ENCODE results near the gene OR4D2. TPM values are rescaled to one million over a fixed set of nuclear protein-coding genes. Genes with fewer than 3 reads are reported as not detected.

OR4D2 gene
- total and polyA plus RNA-seq, 3 donors from 2014 or later = not detected

DNA sequence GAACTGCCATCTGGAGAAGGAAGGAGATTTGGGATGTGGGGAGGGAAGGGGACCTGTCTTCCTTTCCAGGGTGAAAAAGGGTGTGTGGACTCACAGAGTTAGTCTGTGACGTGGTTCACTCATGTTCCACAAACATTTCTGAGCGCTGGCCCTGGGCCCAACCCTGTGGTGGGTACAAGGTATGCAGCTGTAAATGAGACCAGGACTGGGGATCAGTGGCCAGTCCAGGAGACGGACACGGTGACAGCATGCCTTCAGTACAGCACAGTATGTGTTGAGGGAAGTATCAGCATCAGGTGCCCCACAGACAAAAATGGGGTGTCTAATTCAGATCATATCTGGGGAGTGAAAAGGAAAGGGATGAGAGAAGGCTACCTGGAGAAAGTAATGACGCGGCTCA lies 20.3 kb downstream of the OR4D2 start:
- H3K27me3 ChIP-seq = no peaks in the 10 kb centered on the region
- intact Hi-C loops (cut with DNase I; ENCODE audit: low total_unique reads) = no loop called here
- no peaks in the 10 kb centered on the region for H3K36me3 ChIP-seq (ENCODE audit: low read depth, missing control alignments)
- H3K9me3 ChIP-seq = no peaks in the 10 kb centered on the region
- no peak for TF ChIP-seq POLR2A (IDR thresholded peaks at IDR 0.05)
- TF ChIP-seq, protein P1, sequence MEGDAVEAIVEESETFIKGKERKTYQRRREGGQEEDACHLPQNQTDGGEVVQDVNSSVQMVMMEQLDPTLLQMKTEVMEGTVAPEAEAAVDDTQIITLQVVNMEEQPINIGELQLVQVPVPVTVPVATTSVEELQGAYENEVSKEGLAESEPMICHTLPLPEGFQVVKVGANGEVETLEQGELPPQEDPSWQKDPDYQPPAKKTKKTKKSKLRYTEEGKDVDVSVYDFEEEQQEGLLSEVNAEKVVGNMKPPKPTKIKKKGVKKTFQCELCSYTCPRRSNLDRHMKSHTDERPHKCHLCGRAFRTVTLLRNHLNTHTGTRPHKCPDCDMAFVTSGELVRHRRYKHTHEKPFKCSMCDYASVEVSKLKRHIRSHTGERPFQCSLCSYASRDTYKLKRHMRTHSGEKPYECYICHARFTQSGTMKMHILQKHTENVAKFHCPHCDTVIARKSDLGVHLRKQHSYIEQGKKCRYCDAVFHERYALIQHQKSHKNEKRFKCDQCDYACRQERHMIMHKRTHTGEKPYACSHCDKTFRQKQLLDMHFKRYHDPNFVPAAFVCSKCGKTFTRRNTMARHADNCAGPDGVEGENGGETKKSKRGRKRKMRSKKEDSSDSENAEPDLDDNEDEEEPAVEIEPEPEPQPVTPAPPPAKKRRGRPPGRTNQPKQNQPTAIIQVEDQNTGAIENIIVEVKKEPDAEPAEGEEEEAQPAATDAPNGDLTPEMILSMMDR (IDR thresholded peaks at IDR 0.05) = no peak
- H3K4me3 ChIP-seq = no peak overlapping the region
- DNase-seq = no peak
- no peak overlapping the region for H3K27ac ChIP-seq
- WGBS, 2 donors = 90 to 96% methylated on average over 6 of the region's 6 CpGs
- H3K4me1 ChIP-seq = no peaks in the 10 kb centered on the region

GRCh38 chr17:58187675-58188074 lies 20.9 kb downstream of the OR4D2 start:
- Histone ChIP-seq H3K27ac (no peak overlapping the region), H3K27me3 (no peaks in the 10 kb centered on the region), H3K4me1 (no peaks in the 10 kb centered on the region), H3K9me3 (no peaks in the 10 kb centered on the region), H3K36me3 (ENCODE audit: low read depth, missing control alignments) (no peaks in the 10 kb centered on the region), H3K4me3 (no peak overlapping the region)
- intact Hi-C loops (cut with DNase I; ENCODE audit: low total_unique reads) = no loop called here
- DNase-seq = no peak
- TF ChIP-seq, protein P1 (IDR thresholded peaks at IDR 0.05) = no peak
- TF ChIP-seq POLR2A (IDR thresholded peaks at IDR 0.05) = no peak
- 45 to 58% methylated on average over 7 of the region's 7 CpGs for whole genome bisulfite sequencing, 2 donors

- Histone ChIP-seq H3K4me3 (no peak overlapping the region), H3K4me1 (no peaks in the 10 kb centered on the region), H3K9me3 (no peaks in the 10 kb centered on the region), H3K36me3 (ENCODE audit: low read depth, missing control alignments) (no peaks in the 10 kb centered on the region), H3K27me3 (no peaks in the 10 kb centered on the region), H3K27ac (no peak overlapping the region)
- WGBS, 2 donors = 58 to 60% methylated on average over 6 to 11 of the region's 11 CpGs
- DNase-seq = no peak
- TF ChIP-seq, protein P1 (IDR thresholded peaks at IDR 0.05) = no peak
- no peak for TF ChIP-seq POLR2A (IDR thresholded peaks at IDR 0.05)
- intact Hi-C loops (cut with DNase I; ENCODE audit: low total_unique reads) = no loop called here
Observed at GRCh38 chr17:58189436-58190146, 22.8 kb downstream of the OR4D2 start.

- no peaks in the 10 kb centered on the region for H3K27me3 ChIP-seq
- DNase-seq = no peak
- H3K4me1 ChIP-seq = no peaks in the 10 kb centered on the region
- H3K36me3 ChIP-seq (ENCODE audit: low read depth, missing control alignments) = no peaks in the 10 kb centered on the region
- intact Hi-C loops (cut with DNase I; ENCODE audit: low total_unique reads) = no loop called here
- no peaks in the 10 kb centered on the region for H3K9me3 ChIP-seq
- 36 to 41% methylated on average over 14 of the region's 14 CpGs for WGBS, 2 donors
- TF ChIP-seq, protein P1 (IDR thresholded peaks at IDR 0.05) = no peak
- no peak overlapping the region for H3K27ac ChIP-seq
- no peak overlapping the region for H3K4me3 ChIP-seq
Observed at GRCh38 chr17:58191241-58191896, 24.6 kb downstream of the OR4D2 start.

All from testis (tissue), 3 donors.